Neural cell (in vitro differentiated cells): Measurements from ENCODE around the gene NT5C2. TPM values are rescaled to one million over a fixed set of nuclear protein-coding genes. Genes with fewer than 3 reads are reported as not detected.
"Not testable (repeated sequence)": the region's sequence is repeated elsewhere in the genome, so short reads cannot be mapped to it uniquely, and the experiment has no call there.

Source experiments
- H2AFZ ChIP-seq: fragments of 200-600, 300-800 bp; sonication (generic), shearing (Covaris generic); 2 replicates; pipeline ENCODE4 v1.6.0; 2014; ENCODE audit warnings: low read depth, mild to moderate bottlenecking, antibody characterized with exemption, low read length, moderate library complexity
- H3F3A ChIP-seq: fragments of 200-600 bp; shearing (Covaris generic); 2 replicates; pipeline ENCODE4 v1.6.1; 2016; ENCODE audit warnings: mild to moderate bottlenecking, moderate library complexity, mixed read lengths, antibody characterized with exemption, low read length; ENCODE audit not compliant: insufficient read depth, poor library complexity, severe bottlenecking
- H3K27ac ChIP-seq: fragments of 200-600, 300-800 bp; sonication (generic), shearing (Covaris generic); 2 replicates; pipeline ENCODE4 v1.5.1; 2014; ENCODE audit warnings: mild to moderate bottlenecking, low read length, moderate library complexity
- H3K27me3 ChIP-seq: fragments of 300-800, 200-600 bp; sonication (generic), shearing (Covaris generic); 2 replicates; pipeline ENCODE4 v1.6.0; 2014; ENCODE audit warnings: mild to moderate bottlenecking, low read depth, low read length, moderate library complexity; ENCODE audit not compliant: insufficient read depth
- H3K36me3 ChIP-seq: fragments of 300-800, 200-600 bp; sonication (generic), shearing (Covaris generic); 2 replicates; pipeline ENCODE4 v1.5.1; 2014; ENCODE audit warnings: mild to moderate bottlenecking, antibody characterized with exemption, low read length, moderate library complexity; ENCODE audit not compliant: insufficient read depth
- H3K4me2 ChIP-seq: fragments of 300-800, 200-600 bp; sonication (generic), shearing (Covaris generic); 2 replicates; pipeline ENCODE4 v1.6.0; 2014; ENCODE audit warnings: mild to moderate bottlenecking, low read length
- H3K4me3 ChIP-seq: fragments of 300-800, 200-600 bp; sonication (generic), shearing (Covaris generic); 2 replicates; pipeline ENCODE4 v1.5.1; 2014; ENCODE audit warnings: mild to moderate bottlenecking, low read length, moderate library complexity
- H3K79me2 ChIP-seq: fragments of 200-600 bp; shearing (Covaris generic); replicated peaks from 2 replicates; pipeline ENCODE4 v1.6.0; 2014; ENCODE audit warnings: mild to moderate bottlenecking, low read length, moderate library complexity; ENCODE audit not compliant: insufficient read depth
- H3K9ac ChIP-seq: fragments of 300-800, 200-600 bp; sonication (generic), shearing (Covaris generic); 2 replicates; pipeline ENCODE4 v1.6.1; 2016; ENCODE audit warnings: mild to moderate bottlenecking, low read length, mixed read lengths
- H3K9me2 ChIP-seq: fragments of 200-600 bp; shearing (Covaris generic); 2 replicates; pipeline ENCODE4 v1.6.1; 2016; ENCODE audit warnings: mild to moderate bottlenecking, low read length, mixed read lengths; ENCODE audit not compliant: insufficient read depth
- H3K9me3 ChIP-seq: fragments of 200-600, 300-800 bp; sonication (generic), shearing (Covaris generic); 2 replicates; pipeline ENCODE4 v1.6.1; 2016; ENCODE audit warnings: mild to moderate bottlenecking, mixed run types, low read length, moderate library complexity, mixed read lengths
- H4K20me1 ChIP-seq: fragments of 200-600 bp; shearing (Covaris generic); 2 replicates; pipeline ENCODE4 v1.6.1; 2016; ENCODE audit warnings: mild to moderate bottlenecking, mixed run types; ENCODE audit not compliant: insufficient read depth
- EP300 ChIP-seq: fragments of 450-650 bp; conservative IDR thresholded peaks from 2 replicates; pipeline ENCODE4 v1.6.1; 2014; ENCODE audit warnings: antibody characterized with exemption, mild to moderate bottlenecking, moderate library complexity; ENCODE audit not compliant: poor library complexity, severe bottlenecking
- EZH2 ChIP-seq: fragments of 200-600, 300-800 bp; shearing (Covaris generic), sonication (generic); IDR thresholded peaks from 2 replicates; pipeline ENCODE4 v1.6.1; 2014; ENCODE audit warnings: antibody characterized with exemption, low read length, borderline replicate concordance, mild to moderate bottlenecking; ENCODE audit not compliant: insufficient read depth, poor library complexity, severe bottlenecking
- MXI1 ChIP-seq: fragments of 450-650 bp; conservative IDR thresholded peaks from 2 replicates; pipeline ENCODE4 v1.6.1; 2014; ENCODE audit warnings: antibody characterized with exemption, mild to moderate bottlenecking; ENCODE audit not compliant: poor library complexity, severe bottlenecking
- POLR2AphosphoS5 ChIP-seq: IDR thresholded peaks from 2 replicates; pipeline ENCODE4 v1.6.1; 2012
- RAD21 ChIP-seq: fragments of 450-650 bp; conservative IDR thresholded peaks from 2 replicates; pipeline ENCODE4 v1.6.1; 2014; ENCODE audit warnings: antibody characterized with exemption, mild to moderate bottlenecking, moderate library complexity
- REST ChIP-seq: IDR thresholded peaks from 2 replicates; pipeline ENCODE4 v1.6.1; 2012; ENCODE audit warnings: borderline replicate concordance
- SMC3 ChIP-seq: fragments of 450-650 bp; conservative IDR thresholded peaks from 2 replicates; pipeline ENCODE4 v1.6.1; 2014; ENCODE audit warnings: antibody characterized with exemption, mild to moderate bottlenecking, moderate library complexity; ENCODE audit not compliant: poor library complexity
- TAF1 ChIP-seq: IDR thresholded peaks from 2 replicates; pipeline ENCODE4 v1.6.1; 2012; ENCODE audit warnings: low read depth
- polyA plus RNA-seq: library from polyadenylated mRNA; depleted of rRNA; stranded (reverse); fragments of >200 nt; gene quantifications from 2 replicates; pipeline ENCODE4 v1.2.3, GENCODE V29; 2014
- TF ChIP-seq, protein P1 (sequence below): fragments of 450-650 bp; IDR thresholded peaks from 2 replicates; pipeline ENCODE4 v1.5.1; 2014; ENCODE audit warnings: antibody characterized with exemption, mild to moderate bottlenecking, moderate library complexity; ENCODE audit not compliant: poor library complexity, severe bottlenecking

The NT5C2 gene
- polyA plus RNA-seq, 1 donor from 2014 or later, result 190 TPM

- no peak overlapping the region for H3K4me2 ChIP-seq
- H3K9me2 ChIP-seq, result no peaks in the 10 kb centered on the region
- no peaks in the 10 kb centered on the region for H3K79me2 ChIP-seq
- H3K9me3 ChIP-seq, result no peaks in the 10 kb centered on the region
- H3K9ac ChIP-seq, result no peak overlapping the region
- H3F3A ChIP-seq, result no peaks in the 10 kb centered on the region
- TF ChIP-seq EP300 (no peak), SMC3 (no peak), POLR2AphosphoS5 (no peak), EZH2 (no peak), TAF1 (no peak), RAD21 (no peak), REST (no peak), MXI1 (no peak)
- TF ChIP-seq, protein P1, sequence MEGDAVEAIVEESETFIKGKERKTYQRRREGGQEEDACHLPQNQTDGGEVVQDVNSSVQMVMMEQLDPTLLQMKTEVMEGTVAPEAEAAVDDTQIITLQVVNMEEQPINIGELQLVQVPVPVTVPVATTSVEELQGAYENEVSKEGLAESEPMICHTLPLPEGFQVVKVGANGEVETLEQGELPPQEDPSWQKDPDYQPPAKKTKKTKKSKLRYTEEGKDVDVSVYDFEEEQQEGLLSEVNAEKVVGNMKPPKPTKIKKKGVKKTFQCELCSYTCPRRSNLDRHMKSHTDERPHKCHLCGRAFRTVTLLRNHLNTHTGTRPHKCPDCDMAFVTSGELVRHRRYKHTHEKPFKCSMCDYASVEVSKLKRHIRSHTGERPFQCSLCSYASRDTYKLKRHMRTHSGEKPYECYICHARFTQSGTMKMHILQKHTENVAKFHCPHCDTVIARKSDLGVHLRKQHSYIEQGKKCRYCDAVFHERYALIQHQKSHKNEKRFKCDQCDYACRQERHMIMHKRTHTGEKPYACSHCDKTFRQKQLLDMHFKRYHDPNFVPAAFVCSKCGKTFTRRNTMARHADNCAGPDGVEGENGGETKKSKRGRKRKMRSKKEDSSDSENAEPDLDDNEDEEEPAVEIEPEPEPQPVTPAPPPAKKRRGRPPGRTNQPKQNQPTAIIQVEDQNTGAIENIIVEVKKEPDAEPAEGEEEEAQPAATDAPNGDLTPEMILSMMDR, result no peak
- H4K20me1 ChIP-seq, result no peaks in the 10 kb centered on the region
- no peaks in the 10 kb centered on the region for H3K36me3 ChIP-seq
- peak overlapping the region; percentile 18 for H3K4me3 ChIP-seq
- H3K27ac ChIP-seq, result no peak overlapping the region
- H3K27me3 ChIP-seq, result no peaks in the 10 kb centered on the region
- H2AFZ ChIP-seq, result no peak overlapping the region
These were observed 14.1 kb upstream of the NT5C2 start for GRCh38 chr10:103207141-103207540.

GRCh38 chr10:103206715-103207114 is 13.6 kb upstream of the NT5C2 start:
- H3K79me2 ChIP-seq, H3K9me3 ChIP-seq, H4K20me1 ChIP-seq, H3K9ac ChIP-seq, H2AFZ ChIP-seq, H3K4me2 ChIP-seq, H3K9me2 ChIP-seq, H3K36me3 ChIP-seq, H3F3A ChIP-seq, H3K27me3 ChIP-seq: not testable (repeated sequence)
- H3K27ac ChIP-seq, result peak overlapping the region; percentile 84
- peak overlapping the region; percentile 18 for H3K4me3 ChIP-seq

GRCh38 chr10:103205401-103205800 is 12.3 kb upstream of the NT5C2 start:
- Histone ChIP-seq H3K4me3 (peak overlapping the region; percentile 46), H3K27ac (peak overlapping the region; percentile 84), H3K9ac (peak overlapping the region; percentile 48), H3K4me2 (peak overlapping the region; percentile 41)
- H3K9me2 ChIP-seq, H3K36me3 ChIP-seq, H3K79me2 ChIP-seq, H2AFZ ChIP-seq, H3F3A ChIP-seq, H3K9me3 ChIP-seq, H4K20me1 ChIP-seq, H3K27me3 ChIP-seq: not testable (repeated sequence)
